Large intestine (tissue), 3 donors: Measurements from ENCODE around the gene HIP1R. TPM values are rescaled to one million over a fixed set of nuclear protein-coding genes. Genes with fewer than 3 reads are reported as not detected.

ENCODE experiments used
- DNase-seq, 2 donors: peaks; one replicate each; pipeline versions ENCODE4 v3.0.0 to v3.0.0-alpha.2; 2013
- H3K27ac ChIP-seq: one replicate; pipeline ENCODE4 v1.5.1; 2013; ENCODE audit warnings: low read length
- H3K27me3 ChIP-seq: 2 replicates; pipeline ENCODE4 v1.6.1; 2013; ENCODE audit warnings: low read length; ENCODE audit not compliant: control insufficient read depth, insufficient read depth
- H3K36me3 ChIP-seq: 2 replicates; pipeline ENCODE4 v1.6.1; 2013; ENCODE audit warnings: low read length; ENCODE audit not compliant: control insufficient read depth, insufficient read depth
- H3K4me1 ChIP-seq: one replicate; pipeline ENCODE4 v1.6.1; 2013; ENCODE audit warnings: low read length; ENCODE audit not compliant: control insufficient read depth, insufficient read depth
- H3K4me3 ChIP-seq: one replicate; pipeline ENCODE4 v1.5.1; 2013; ENCODE audit warnings: low read length
- H3K9me3 ChIP-seq: one replicate; pipeline ENCODE4 v1.6.1; 2013; ENCODE audit warnings: mild to moderate bottlenecking, low read depth, low read length, moderate library complexity; ENCODE audit not compliant: control insufficient read depth
- WGBS: methylation state at CpG from one replicate; pipeline ENCODE4 v1.1.5; 2013; ENCODE audit warnings: low lambda C conversion rate; ENCODE audit not compliant: insufficient coverage; 5-methylcytosine and 5-hydroxymethylcytosine counted together
- polyA plus RNA-seq: library from polyadenylated mRNA; unstranded; fragments of 120-200 nt; gene quantifications from one replicate; pipeline ENCODE4 v1.2.1, GENCODE V29; 2013

HIP1R gene
- polyA plus RNA-seq, 1 donor, result 41.8 TPM

DNA sequence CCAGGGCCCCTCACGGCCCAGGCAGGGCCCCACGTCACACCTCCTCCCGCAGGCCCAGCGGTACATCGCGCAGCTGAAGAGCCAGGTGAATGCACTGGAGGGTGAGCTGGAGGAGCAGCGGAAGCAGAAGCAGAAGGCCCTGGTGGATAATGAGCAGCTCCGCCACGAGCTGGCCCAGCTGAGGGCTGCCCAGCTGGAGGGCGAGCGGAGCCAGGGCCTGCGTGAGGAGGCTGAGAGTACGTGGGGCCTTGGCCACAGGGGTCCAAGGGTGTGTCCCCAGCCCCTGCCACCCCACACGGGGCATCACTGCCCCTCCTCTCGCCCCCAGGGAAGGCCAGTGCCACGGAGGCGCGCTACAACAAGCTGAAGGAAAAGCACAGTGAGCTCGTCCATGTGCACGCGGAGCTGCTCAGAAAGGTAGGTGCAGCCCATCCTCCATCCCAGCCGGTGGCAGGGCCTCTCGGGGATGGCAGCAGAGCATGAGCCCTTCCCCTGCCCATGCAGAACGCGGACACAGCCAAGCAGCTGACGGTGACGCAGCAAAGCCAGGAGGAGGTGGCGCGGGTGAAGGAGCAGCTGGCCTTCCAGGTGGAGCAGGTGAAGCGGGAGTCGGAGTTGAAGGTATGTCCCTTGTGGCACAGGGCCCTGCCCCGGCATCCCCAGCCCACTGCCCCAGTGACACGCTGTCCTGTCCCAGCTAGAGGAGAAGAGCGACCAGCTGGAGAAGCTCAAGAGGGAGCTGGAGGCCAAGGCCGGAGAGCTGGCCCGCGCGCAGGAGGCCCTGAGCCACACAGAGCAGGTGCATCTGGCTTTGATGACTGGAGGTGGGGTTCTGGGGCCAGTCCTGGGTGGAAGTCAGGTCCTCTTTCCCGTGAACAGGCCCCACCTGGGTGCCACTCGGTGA is 20.9 kb downstream of the HIP1R start:
- Histone ChIP-seq H3K9me3 (no peaks in the 10 kb centered on the region), H3K27me3 (no peaks in the 10 kb centered on the region), H3K4me3 (no peak overlapping the region), H3K27ac (no peak overlapping the region), H3K36me3 (peaks cover 56% of the 10 kb centered on the region), H3K4me1 (no peaks in the 10 kb centered on the region)
- no CpG with 5 or more reads among the region's 40 CpGs for WGBS
- DNase-seq, result no peak

DNA sequence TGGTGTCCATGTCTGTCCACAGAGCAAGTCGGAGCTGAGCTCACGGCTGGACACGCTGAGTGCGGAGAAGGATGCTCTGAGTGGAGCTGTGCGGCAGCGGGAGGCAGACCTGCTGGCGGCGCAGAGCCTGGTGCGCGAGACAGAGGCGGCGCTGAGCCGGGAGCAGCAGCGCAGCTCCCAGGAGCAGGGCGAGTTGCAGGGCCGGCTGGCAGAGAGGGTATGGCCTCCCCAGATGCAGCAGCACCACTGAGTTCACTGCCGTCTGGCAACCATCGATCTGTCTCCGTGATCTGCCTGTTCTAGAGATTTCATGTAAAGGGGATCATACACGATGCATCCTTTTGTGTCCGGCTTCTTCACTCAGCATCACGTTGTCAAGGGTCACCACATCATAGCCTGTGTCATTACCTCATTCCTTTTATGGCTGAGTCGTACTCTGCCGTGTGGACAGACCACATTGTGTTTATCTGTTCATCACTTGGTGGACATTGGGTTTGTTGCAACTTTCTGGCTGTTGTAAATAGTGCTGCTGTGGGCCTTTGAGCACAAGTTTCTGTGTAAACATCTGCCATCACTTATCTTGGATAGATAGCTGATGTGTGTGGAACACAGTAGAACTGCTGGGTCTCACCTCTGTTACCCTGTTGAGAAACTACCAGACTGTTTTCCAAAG is 21.9 kb downstream of the HIP1R start:
- DNase-seq, result no peak
- WGBS, result no CpG with 5 or more reads among the region's 24 CpGs
- Histone ChIP-seq H3K4me3 (no peak overlapping the region), H3K4me1 (peaks cover 1% of the 10 kb centered on the region), H3K27ac (no peak overlapping the region), H3K36me3 (peaks cover 56% of the 10 kb centered on the region), H3K27me3 (no peaks in the 10 kb centered on the region), H3K9me3 (no peaks in the 10 kb centered on the region)

DNA sequence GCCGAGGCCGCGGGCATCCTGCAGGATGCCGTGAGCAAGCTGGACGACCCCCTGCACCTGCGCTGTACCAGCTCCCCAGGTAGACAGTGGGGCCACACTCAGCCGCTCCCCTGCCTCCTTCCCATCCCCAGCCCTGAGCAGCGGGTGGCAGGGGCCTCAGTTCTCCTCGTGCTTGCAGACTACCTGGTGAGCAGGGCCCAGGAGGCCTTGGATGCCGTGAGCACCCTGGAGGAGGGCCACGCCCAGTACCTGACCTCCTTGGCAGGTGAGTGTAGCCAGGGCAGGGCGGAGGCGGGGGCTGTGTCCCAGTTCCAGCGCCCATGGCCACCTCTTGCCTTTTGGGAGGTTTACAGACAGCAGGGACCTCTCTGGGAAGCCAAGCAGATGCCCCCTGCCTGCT is 22.9 kb downstream of the HIP1R start:
- Histone ChIP-seq H3K9me3 (no peaks in the 10 kb centered on the region), H3K4me3 (no peak overlapping the region), H3K36me3 (peaks cover 51% of the 10 kb centered on the region), H3K4me1 (peaks cover 10% of the 10 kb centered on the region), H3K27ac (no peak overlapping the region), H3K27me3 (no peaks in the 10 kb centered on the region)
- DNase-seq, result no peak
- WGBS, result no CpG with 5 or more reads among the region's 14 CpGs

DNA sequence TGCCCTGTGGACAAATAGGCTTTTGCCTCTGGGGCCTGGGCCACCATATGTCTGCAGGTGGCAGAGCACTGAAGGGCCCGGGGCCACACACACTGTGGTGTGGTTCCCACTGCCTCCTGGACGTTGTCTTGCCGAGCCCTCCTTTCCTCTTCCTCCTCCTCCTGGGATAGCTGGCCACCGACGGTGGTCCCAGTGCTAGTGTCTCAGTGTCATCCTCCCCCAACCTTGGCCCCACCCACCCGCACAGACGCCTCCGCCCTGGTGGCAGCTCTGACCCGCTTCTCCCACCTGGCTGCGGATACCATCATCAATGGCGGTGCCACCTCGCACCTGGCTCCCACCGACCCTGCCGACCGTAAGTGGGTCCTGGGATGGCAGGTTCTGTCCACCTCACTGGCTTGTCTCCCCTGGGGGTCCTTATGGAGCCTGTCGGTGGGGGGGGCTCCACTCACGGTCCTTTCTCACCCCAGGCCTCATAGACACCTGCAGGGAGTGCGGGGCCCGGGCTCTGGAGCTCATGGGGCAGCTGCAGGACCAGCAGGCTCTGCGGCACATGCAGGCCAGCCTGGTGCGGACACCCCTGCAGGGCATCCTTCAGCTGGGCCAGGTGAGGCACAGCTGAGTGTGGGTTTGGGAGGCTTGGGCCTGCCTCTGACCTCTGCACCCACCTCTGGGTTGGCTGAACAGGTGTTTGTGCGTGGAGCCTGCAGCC is 23.5 kb downstream of the HIP1R start:
- peaks cover 54% of the 10 kb centered on the region for H3K36me3 ChIP-seq

GRCh38 chr12:122859303-122860039 is 24.2 kb downstream of the HIP1R start:
- DNase-seq, result no peak
- peaks cover 55% of the 10 kb centered on the region for H3K36me3 ChIP-seq
- no peaks in the 10 kb centered on the region for H3K27me3 ChIP-seq
- H3K9me3 ChIP-seq, result no peaks in the 10 kb centered on the region
- H3K27ac ChIP-seq, result no peak overlapping the region
- no peak overlapping the region for H3K4me3 ChIP-seq
- H3K4me1 ChIP-seq, result peaks cover 16% of the 10 kb centered on the region
- WGBS, result no CpG with 5 or more reads among the region's 26 CpGs

More for the DNA sequence above, 23.5 kb downstream of the HIP1R start:
- peaks cover 15% of the 10 kb centered on the region for H3K4me1 ChIP-seq
- H3K9me3 ChIP-seq, result no peaks in the 10 kb centered on the region
- H3K4me3 ChIP-seq, result no peak overlapping the region
- WGBS, result no CpG with 5 or more reads among the region's 22 CpGs
- DNase-seq, result no peak
- no peaks in the 10 kb centered on the region for H3K27me3 ChIP-seq
- no peak overlapping the region for H3K27ac ChIP-seq

DNA sequence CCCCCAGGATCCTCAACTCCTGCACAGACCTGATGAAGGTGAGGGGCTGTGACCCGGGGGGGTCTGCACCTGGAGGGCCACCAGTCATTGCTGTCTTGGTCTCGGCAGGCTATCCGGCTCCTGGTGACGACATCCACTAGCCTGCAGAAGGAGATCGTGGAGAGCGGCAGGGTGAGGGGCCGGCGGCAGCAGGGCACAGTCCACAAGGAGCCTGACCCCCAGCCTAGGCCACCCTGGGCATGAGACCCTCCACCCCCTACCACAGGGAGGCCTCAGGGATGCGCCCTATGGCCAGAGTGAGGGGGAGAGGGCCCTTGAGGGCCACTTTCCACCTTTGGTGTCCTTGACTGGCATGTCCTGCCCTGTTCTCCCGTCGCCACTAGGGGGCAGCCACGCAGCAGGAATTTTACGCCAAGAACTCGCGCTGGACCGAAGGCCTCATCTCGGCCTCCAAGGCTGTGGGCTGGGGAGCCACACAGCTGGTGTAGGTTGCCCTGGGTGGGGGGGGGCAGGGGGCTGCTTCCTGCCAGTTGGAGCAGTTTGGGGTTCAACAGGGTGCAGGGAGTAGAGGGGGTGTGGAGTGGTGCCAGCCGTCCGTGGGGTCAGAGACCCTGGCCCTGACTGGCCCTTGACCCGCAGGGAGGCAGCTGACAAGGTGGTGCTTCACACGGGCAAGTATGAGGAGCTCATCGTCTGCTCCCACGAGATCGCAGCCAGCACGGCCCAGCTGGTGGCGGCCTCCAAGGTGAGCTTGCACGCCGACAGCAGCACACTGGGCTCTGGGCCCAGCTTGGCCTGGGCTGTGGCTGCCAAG is 25.0 kb downstream of the HIP1R start:
- H3K36me3 ChIP-seq, result peaks cover 54% of the 10 kb centered on the region
- no peak overlapping the region for H3K27ac ChIP-seq
- no peak overlapping the region for H3K4me3 ChIP-seq
- peak; percentile 66 to 78 for DNase-seq
- no peaks in the 10 kb centered on the region for H3K9me3 ChIP-seq
- H3K4me1 ChIP-seq, result peaks cover 16% of the 10 kb centered on the region
- no CpG with 5 or more reads among the region's 28 CpGs for WGBS
- no peaks in the 10 kb centered on the region for H3K27me3 ChIP-seq

DNA sequence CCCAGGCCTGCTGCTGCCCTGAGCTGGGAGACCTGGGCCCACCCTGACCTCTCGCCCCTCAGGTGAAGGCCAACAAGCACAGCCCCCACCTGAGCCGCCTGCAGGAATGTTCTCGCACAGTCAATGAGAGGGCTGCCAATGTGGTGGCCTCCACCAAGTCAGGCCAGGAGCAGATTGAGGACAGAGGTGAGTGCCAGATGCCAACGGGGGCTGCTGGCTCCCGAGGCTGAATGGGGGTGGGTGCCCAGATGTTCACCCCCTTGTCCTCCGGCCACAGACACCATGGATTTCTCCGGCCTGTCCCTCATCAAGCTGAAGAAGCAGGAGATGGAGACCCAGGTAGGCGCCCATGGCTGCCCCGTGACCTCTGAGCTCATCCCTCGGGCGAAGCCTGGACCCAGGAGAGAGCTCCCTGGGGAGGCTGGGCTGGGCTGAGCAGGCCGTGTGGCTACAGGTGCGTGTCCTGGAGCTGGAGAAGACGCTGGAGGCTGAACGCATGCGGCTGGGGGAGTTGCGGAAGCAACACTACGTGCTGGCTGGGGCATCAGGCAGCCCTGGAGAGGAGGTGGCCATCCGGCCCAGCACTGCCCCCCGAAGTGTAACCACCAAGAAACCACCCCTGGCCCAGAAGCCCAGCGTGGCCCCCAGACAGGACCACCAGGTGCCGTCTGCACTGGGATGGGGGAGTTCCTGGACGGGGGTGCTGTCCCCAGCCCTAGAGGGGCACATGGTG is 25.8 kb downstream of the HIP1R start:
- Histone ChIP-seq H3K9me3 (no peaks in the 10 kb centered on the region), H3K27ac (no peak overlapping the region), H3K4me1 (peaks cover 16% of the 10 kb centered on the region), H3K4me3 (no peak overlapping the region), H3K36me3 (peaks cover 57% of the 10 kb centered on the region), H3K27me3 (no peaks in the 10 kb centered on the region)
- DNase-seq, result no peak
- WGBS, result no CpG with 5 or more reads among the region's 23 CpGs

GRCh38 chr12:122861587-122861970 is 26.3 kb downstream of the HIP1R start:
- Histone ChIP-seq H3K27ac (no peak overlapping the region), H3K36me3 (peaks cover 57% of the 10 kb centered on the region)
- DNase-seq, result no peak

GRCh38 chr12:122862110-122862634 is 26.9 kb downstream of the HIP1R start:
- WGBS, result no CpG with 5 or more reads among the region's 20 CpGs
- peaks cover 16% of the 10 kb centered on the region for H3K4me1 ChIP-seq
- H3K9me3 ChIP-seq, result no peaks in the 10 kb centered on the region
- peaks cover 62% of the 10 kb centered on the region for H3K36me3 ChIP-seq
- no peaks in the 10 kb centered on the region for H3K27me3 ChIP-seq
- peak overlapping the region; percentile 89 for H3K27ac ChIP-seq
- DNase-seq, result no peak
- H3K4me3 ChIP-seq, result no peak overlapping the region

More at GRCh38 chr12:122861587-122861970, 26.3 kb downstream of the HIP1R start:
- Histone ChIP-seq H3K9me3 (no peaks in the 10 kb centered on the region), H3K4me1 (peaks cover 16% of the 10 kb centered on the region), H3K27me3 (no peaks in the 10 kb centered on the region), H3K4me3 (no peak overlapping the region)
- no CpG with 5 or more reads among the region's 5 CpGs for WGBS
